GM10266 (cell line): ENCODE data around the gene SPTBN4.
A peak's percentile ranks its signal among the peaks of the same experiment; 100 is the strongest.

Source experiments
- DNase-seq: peaks from one replicate; pipeline ENCODE4 v3.0.0; 2012; ENCODE audit errors: extremely low spot score
- TF ChIP-seq, protein P1 (sequence below): IDR thresholded peaks from 2 replicates; pipeline ENCODE4 v1.5.1; 2012; ENCODE audit warnings: mild to moderate bottlenecking, low read depth; ENCODE audit not compliant: control insufficient read depth, insufficient read depth; ENCODE audit errors: missing control alignments

Gene SPTBN4

DNA sequence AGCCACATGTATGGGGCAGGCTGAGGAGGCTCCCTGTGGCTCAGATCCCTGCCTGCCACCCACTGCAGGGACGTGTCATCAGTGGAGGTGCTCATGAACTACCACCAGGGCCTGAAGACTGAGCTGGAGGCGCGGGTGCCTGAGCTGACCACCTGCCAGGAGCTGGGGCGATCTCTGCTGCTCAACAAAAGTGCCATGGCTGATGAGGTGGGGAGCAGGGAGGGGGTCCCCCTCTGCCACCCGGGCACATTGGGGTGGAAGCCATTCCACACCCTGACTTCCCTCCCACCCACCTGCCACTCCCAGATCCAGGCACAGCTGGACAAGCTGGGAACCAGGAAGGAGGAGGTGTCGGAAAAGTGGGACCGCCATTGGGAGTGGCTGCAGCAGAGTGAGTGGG is 98.6 kb downstream of the SPTBN4 start:
- TF ChIP-seq, protein P1, sequence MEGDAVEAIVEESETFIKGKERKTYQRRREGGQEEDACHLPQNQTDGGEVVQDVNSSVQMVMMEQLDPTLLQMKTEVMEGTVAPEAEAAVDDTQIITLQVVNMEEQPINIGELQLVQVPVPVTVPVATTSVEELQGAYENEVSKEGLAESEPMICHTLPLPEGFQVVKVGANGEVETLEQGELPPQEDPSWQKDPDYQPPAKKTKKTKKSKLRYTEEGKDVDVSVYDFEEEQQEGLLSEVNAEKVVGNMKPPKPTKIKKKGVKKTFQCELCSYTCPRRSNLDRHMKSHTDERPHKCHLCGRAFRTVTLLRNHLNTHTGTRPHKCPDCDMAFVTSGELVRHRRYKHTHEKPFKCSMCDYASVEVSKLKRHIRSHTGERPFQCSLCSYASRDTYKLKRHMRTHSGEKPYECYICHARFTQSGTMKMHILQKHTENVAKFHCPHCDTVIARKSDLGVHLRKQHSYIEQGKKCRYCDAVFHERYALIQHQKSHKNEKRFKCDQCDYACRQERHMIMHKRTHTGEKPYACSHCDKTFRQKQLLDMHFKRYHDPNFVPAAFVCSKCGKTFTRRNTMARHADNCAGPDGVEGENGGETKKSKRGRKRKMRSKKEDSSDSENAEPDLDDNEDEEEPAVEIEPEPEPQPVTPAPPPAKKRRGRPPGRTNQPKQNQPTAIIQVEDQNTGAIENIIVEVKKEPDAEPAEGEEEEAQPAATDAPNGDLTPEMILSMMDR, result no peak
- no peak for DNase-seq

DNA sequence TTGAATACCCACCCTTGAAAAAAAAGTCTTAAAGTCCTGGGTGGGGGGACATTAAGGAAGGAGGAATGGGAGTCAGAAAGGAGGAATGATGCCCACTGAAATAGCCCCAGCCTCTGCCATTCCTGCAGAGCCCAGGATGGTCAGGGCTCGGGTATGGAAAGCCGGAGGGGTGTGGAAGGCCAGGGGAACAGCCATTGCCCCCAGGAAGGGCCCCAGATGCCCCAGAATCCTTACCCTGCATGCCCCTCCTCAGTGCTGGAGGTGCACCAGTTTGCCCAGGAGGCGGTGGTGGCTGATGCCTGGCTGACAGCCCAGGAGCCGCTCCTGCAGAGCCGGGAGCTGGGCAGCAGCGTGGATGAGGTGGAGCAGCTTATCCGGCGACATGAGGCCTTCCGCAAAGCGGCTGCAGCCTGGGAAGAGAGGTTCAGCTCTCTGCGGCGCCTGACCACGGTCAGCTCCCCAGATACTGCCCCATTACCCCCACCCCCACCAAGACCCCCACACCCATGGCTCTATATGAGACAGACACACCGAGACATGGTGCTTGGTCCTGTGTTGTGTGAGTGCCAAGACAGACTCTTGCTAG is 99.2 kb downstream of the SPTBN4 start:
- TF ChIP-seq, protein P1, result no peak
- DNase-seq, result no peak

DNA sequence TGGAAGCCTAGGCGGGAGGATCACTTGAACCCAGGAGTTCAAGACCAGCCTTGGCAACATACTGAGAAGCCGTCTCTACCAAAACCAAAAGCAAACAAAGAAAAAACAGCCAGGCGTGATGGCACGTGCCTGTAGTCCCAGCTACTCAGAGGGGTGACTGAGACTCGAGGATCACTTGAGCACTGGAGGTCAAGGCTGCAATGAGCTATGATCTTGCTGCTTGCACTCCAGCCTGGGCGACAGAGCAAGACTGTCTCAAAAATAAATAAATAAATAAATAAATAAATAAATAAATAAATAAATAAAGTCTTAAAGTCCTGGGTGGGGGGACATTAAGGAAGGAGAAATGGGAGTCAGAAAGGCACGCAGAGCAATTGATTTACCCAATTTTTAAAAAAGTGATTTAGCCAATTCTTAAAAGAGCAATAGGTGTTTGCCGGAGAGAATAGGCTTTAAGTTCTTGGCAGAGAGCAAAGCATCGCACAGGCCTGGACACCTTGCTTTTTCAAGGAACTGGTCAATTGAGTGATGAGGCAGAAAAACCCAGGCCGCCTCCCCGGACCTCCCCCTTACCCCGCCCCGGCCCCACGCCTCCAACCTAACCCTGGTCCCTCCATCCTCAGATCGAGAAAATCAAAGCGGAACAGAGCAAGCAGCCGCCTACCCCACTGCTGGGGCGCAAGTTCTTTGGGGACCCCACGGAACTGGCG is 100.4 kb downstream of the SPTBN4 start:
- TF ChIP-seq, protein P1, result no peak
- no peak for DNase-seq

GRCh38 chr19:40567750-40568494 is 101.1 kb downstream of the SPTBN4 start:
- TF ChIP-seq, protein P1, result no peak
- peak; percentile 13 for DNase-seq

- TF ChIP-seq, protein P1, result no peak
- peak; percentile 99 for DNase-seq
These were observed 103.7 kb downstream of the SPTBN4 start for GRCh38 chr19:40570313-40571004.

DNA sequence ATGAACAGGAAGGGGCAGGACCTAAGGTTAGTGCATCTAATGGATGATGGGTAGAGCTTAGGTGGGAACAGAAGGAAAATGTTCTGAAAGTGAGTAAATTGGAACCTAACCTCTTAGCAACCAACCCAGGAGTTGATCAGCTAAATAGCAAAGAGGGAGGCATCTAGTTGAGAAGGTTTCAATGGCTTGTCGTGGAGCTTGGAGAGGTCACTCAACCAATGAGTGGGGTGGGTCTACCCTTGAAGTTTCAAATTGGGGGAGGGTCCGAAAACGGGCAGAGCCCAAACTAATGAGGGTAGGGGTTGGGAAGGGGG is 104.2 kb downstream of the SPTBN4 start:
- DNase-seq, result no peak
- TF ChIP-seq, protein P1, result no peak

DNA sequence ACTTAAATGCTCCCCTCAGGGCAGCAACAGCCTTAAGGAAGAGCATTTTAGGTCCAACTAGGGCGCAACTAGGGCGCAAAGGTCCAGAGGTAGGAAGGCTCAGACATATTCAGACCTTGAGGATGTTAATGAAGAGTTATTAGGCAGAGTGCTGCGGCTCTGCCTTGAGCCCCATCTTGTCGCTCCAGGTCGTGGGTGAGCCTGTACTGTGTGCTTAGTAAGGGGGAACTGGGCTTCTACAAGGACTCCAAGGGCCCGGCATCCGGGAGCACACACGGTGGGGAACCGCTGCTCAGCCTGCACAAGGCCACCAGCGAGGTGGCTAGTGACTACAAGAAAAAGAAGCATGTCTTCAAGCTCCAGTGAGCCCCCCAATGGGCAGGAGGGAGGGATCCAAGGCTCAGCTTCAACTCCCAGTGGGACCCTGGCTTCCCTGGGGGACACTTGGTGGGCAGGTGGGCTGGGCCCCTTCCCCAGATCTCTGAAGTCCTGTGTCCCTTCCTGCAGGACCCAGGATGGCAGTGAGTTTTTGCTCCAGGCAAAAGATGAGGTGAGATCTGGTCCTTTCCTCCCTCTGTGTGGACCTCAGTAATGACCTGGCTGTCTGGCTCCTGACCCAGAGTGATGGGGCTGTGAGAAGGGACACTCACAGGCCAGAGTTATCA is 105.2 kb downstream of the SPTBN4 start:
- no peak for DNase-seq
- TF ChIP-seq, protein P1, result no peak
